ENCODE measurements around the gene BAMBI. TPM values are rescaled to one million over a fixed set of nuclear protein-coding genes. Genes with fewer than 3 reads are reported as not detected.

Gene BAMBI
- total and polyA plus RNA-seq, 9 donors, result 28.6 to 138 (median 62.3) TPM

DNA sequence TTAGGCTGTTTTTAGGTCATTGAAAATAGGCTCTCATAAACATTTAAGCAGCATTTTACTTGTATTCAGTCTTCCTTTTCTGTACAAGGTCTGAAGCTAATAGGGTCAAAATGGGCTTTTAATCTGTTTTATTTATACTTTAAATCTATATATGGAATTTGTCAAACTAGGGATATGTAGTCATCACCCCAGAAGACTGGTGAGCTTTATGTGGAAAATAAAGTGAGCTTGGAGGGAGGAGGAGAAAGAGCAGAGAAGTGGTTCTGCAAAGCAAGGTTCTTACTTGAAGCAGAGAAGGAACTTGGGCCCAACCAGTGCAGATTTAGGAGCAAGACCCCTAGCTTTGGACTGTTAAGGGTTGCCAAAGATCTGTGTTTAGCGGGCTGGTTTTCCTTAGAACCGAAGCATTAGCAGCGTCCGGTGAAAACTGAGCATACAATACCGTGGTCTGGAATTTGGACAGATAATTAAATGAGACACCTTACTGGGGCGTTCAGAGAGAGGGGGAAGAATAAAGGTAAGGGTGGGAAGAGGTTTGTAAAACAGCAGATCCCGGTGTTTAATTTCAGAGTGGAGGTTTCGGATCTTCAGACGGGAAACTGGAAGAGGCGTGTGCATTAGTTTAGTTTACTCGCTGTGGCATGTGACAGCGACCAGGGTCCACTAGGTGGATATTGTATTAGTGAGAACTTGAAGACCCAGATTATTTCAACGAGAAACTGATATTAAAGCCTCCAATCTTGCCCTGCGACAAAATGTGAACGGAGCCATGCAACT lies 2.4 kb downstream of the BAMBI start:
- TF ChIP-seq, protein P1, sequence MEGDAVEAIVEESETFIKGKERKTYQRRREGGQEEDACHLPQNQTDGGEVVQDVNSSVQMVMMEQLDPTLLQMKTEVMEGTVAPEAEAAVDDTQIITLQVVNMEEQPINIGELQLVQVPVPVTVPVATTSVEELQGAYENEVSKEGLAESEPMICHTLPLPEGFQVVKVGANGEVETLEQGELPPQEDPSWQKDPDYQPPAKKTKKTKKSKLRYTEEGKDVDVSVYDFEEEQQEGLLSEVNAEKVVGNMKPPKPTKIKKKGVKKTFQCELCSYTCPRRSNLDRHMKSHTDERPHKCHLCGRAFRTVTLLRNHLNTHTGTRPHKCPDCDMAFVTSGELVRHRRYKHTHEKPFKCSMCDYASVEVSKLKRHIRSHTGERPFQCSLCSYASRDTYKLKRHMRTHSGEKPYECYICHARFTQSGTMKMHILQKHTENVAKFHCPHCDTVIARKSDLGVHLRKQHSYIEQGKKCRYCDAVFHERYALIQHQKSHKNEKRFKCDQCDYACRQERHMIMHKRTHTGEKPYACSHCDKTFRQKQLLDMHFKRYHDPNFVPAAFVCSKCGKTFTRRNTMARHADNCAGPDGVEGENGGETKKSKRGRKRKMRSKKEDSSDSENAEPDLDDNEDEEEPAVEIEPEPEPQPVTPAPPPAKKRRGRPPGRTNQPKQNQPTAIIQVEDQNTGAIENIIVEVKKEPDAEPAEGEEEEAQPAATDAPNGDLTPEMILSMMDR (IDR thresholded peaks at IDR 0.05), result peak in 1 of 3 donors; percentile 24
- TF ChIP-seq POLR2A (IDR thresholded peaks at IDR 0.05), result no peak
- peak overlapping the region in 1 of 2 donors; percentile 85 for H3K27ac ChIP-seq
- no peak for DNase-seq
- H3K27me3 ChIP-seq, result no peaks in the 10 kb centered on the region
- peak overlapping the region; percentile 88 for H3K4me3 ChIP-seq
- H3K36me3 ChIP-seq, result no peaks in the 10 kb centered on the region
- WGBS, 3 donors, result 3 to 8% (median 3%) methylated on average over 15 of the region's 15 CpGs
- peaks cover 2% of the 10 kb centered on the region for H3K4me1 ChIP-seq (ENCODE audit: insufficient read depth)
- H3K9me3 ChIP-seq, result no peaks in the 10 kb centered on the region
- intact Hi-C loops (cut with DNase I), result loop anchor here in 3 of 4 donors (5.0 to 10.0 kb wide), 6 partner anchors 43 to 623 kb away; no protein-coding TSS in a partner anchor

DNA sequence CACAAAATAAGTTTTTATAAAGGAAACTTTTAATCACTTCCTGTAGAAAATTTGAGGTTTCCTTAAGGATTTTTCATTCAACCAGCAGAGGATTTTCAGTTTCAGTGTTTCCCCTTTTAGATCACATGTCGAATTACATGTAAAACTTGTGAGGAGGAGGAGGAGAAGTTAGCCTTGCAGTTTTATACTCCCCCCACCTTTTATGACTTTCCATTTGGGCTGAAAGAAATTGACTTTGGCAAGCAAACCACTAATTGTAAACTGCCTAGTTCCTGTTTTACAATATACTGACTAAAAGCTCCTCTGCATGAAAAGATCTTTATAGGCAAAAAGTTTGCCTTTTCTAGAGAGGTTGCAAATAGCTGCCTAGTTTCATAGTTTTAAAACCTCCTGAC lies 3.0 kb downstream of the BAMBI start:
- Histone ChIP-seq H3K9me3 (no peaks in the 10 kb centered on the region), H3K27me3 (no peaks in the 10 kb centered on the region), H3K4me1 (ENCODE audit: insufficient read depth) (peaks cover 4% of the 10 kb centered on the region), H3K4me3 (peak overlapping the region; percentile 88), H3K36me3 (no peaks in the 10 kb centered on the region), H3K27ac (peak overlapping the region in 1 of 2 donors; percentile 85)
- intact Hi-C loops (cut with DNase I), result loop anchor here in 1 of 4 donors (10.0 kb wide), 1 partner anchor 444 kb away; no protein-coding TSS in a partner anchor
- WGBS, 3 donors, result 0 to 7% (median 6%) methylated on average over 1 of the region's 1 CpG
- TF ChIP-seq EP300 (IDR thresholded peaks at IDR 0.05), result no peak
- TF ChIP-seq POLR2A (IDR thresholded peaks at IDR 0.05), result no peak
- TF ChIP-seq, protein P1 (IDR thresholded peaks at IDR 0.05), result no peak
- DNase-seq, result no peak

DNA sequence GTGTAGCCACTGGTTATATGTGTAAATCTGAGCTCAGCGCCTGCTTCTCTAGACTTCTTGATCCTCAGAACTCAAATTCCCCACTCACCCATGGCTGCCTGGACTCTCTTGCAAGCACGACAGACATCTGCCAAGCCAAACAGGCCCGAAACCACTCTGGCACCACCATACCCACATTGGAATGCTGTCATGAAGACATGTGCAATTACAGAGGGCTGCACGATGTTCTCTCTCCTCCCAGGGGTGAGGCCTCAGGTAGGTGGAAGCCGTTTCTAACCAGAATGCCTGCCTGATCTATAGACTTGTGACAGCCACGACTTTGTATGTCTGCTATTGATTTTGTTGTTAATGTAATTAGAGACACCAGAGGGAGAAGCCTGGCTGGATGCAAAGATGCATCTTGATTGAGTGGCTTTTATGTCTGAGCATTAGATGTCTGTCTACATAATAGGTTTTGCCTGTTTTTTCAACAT lies 4.0 kb downstream of the BAMBI start:
- Histone ChIP-seq H3K4me1 (ENCODE audit: insufficient read depth) (peaks cover 4% of the 10 kb centered on the region), H3K4me3 (peak overlapping the region; percentile 88), H3K27ac (no peak overlapping the region), H3K36me3 (no peaks in the 10 kb centered on the region), H3K9me3 (no peaks in the 10 kb centered on the region), H3K27me3 (no peaks in the 10 kb centered on the region)
- TF ChIP-seq EP300 (IDR thresholded peaks at IDR 0.05) (no peak), POLR2A (IDR thresholded peaks at IDR 0.05) (no peak)
- TF ChIP-seq, protein P1 (IDR thresholded peaks at IDR 0.05), result no peak
- 49 to 59% (median 56%) methylated on average over 6 of the region's 6 CpGs for WGBS, 3 donors
- no peak for DNase-seq
- intact Hi-C loops (cut with DNase I), result loop anchor here in 1 of 4 donors (10.0 kb wide), 1 partner anchor 443 kb away; no protein-coding TSS in a partner anchor

DNA sequence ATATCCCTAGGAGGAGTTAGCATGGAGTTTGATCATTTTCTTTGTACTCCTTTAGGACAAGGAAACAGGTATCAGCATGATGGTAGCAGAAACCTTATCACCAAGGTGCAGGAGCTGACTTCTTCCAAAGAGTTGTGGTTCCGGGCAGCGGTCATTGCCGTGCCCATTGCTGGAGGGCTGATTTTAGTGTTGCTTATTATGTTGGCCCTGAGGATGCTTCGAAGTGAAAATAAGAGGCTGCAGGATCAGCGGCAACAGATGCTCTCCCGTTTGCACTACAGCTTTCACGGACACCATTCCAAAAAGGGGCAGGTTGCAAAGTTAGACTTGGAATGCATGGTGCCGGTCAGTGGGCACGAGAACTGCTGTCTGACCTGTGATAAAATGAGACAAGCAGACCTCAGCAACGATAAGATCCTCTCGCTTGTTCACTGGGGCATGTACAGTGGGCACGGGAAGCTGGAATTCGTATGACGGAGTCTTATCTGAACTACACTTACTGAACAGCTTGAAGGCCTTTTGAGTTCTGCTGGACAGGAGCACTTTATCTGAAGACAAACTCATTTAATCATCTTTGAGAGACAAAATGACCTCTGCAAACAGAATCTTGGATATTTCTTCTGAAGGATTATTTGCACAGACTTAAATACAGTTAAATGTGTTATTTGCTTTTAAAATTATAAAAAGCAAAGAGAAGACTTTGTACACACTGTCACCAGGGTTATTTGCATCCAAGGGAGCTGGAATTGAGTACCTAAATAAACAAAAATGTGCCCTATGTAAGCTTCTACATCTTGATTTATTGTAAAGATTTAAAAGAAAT lies 4.8 kb downstream of the BAMBI start:
- no peaks in the 10 kb centered on the region for H3K36me3 ChIP-seq
- intact Hi-C loops (cut with DNase I), result loop anchor here in 1 of 4 donors (10.0 kb wide), 1 partner anchor 443 kb away; no protein-coding TSS in a partner anchor
- H3K27me3 ChIP-seq, result no peaks in the 10 kb centered on the region
- H3K4me1 ChIP-seq (ENCODE audit: insufficient read depth), result peaks cover 7% of the 10 kb centered on the region
- H3K4me3 ChIP-seq, result peak overlapping the region; percentile 88
- WGBS, 3 donors, result 25 to 43% (median 41%) methylated on average over 14 of the region's 14 CpGs
- H3K27ac ChIP-seq, result no peak overlapping the region
- H3K9me3 ChIP-seq, result no peaks in the 10 kb centered on the region
- no peak for DNase-seq
- no peak for TF ChIP-seq POLR2A (IDR thresholded peaks at IDR 0.05)
- no peak for TF ChIP-seq EP300 (IDR thresholded peaks at IDR 0.05)
- TF ChIP-seq, protein P1 (IDR thresholded peaks at IDR 0.05), result no peak

Data from ovary (tissue), 9 donors.